K562 (cell line): ENCODE data around the gene ZMYND8. TPM values are rescaled to one million over a fixed set of nuclear protein-coding genes. Genes with fewer than 3 reads are reported as not detected.

Source experiments
- ATAC-seq: fragments of 200-7000 bp; cut with Tn5 transposase; 3 replicates; pipeline ENCODE4 v1.9.1; 2020; ENCODE audit warnings: moderate library complexity
- BruUV-seq: library from RNA; stranded (reverse); fragments of 400-500 nt; replicated peaks from 2 replicates; lab custom pipeline; 2021; lab: Mats Ljungman, UMichigan
- CTCF ChIA-PET: fragments of 300-600 bp; formaldehyde crosslinking; extraction: SDS; loops from one replicate; lab custom pipeline; 2021; ENCODE audit warnings: low intra/inter-chr PET ratio; lab: Yijun Ruan, JAX
- POLR2A ChIA-PET: fragments of 300-600, 350-650 bp; sonication (Branson Sonifier 250); formaldehyde crosslinking; extraction: SDS; loops from one replicate; lab custom pipeline; 2021; ENCODE audit warnings: antibody characterized with exemption, inconsistent platforms; lab: Yijun Ruan, JAX
- DNase-seq, 4 experiments: peaks; one replicate each; pipeline versions ENCODE4 v3.0.0 to v3.0.0-alpha.2; 2011 to 2018; ENCODE audit warnings: low spot score in 3 of 4, mixed read lengths in 3 of 4; ENCODE audit errors: extremely low read depth in 1 of 4
- FAIRE-seq: peaks from 2 replicates; lab custom pipeline; 2011; peaks lifted over from hg19 to GRCh38; lab: Jason Lieb, UNC
- H2AFZ ChIP-seq: 2 replicates; pipeline ENCODE4 v1.6.0; 2011; ENCODE audit warnings: low read depth, low read length, control low read depth, inconsistent platforms
- H3K27ac ChIP-seq: fragments of 200-600 bp; 3 replicates; pipeline ENCODE4 v1.8.0; 2011; ENCODE audit warnings: low read depth, mild to moderate bottlenecking, control low read depth, inconsistent platforms, low read length, moderate library complexity, mixed read lengths; ENCODE audit errors: extremely low read depth
- H3K27me3 ChIP-seq, 2 experiments: fragments of 300-600 bp in 1 of 2; 2 replicates in 1 of 2; 3 replicates in 1 of 2; pipeline versions ENCODE4 v1.6.0 to v1.8.0; 2011; ENCODE audit warnings: inconsistent platforms in 2 of 2, low read length in 2 of 2, mild to moderate bottlenecking in 1 of 2, mixed read lengths in 1 of 2, moderate library complexity in 1 of 2; ENCODE audit not compliant: control insufficient read depth in 2 of 2, insufficient read depth in 2 of 2
- H3K36me3 ChIP-seq: fragments of 300-600 bp; 3 replicates; pipeline ENCODE4 v1.8.0; 2011; ENCODE audit warnings: mild to moderate bottlenecking, low read length, inconsistent platforms; ENCODE audit not compliant: control insufficient read depth, insufficient read depth
- H3K4me1 ChIP-seq, 2 experiments: fragments of 200-600 bp in 1 of 2; replicated peaks in 1 of 2; 2 replicates in 1 of 2; 3 replicates in 1 of 2; pipeline versions ENCODE4 v1.5.1 to v1.8.0; 2011; ENCODE audit warnings: inconsistent platforms in 2 of 2, low read length in 2 of 2, mild to moderate bottlenecking in 1 of 2, mixed read lengths in 1 of 2, moderate library complexity in 1 of 2; ENCODE audit not compliant: control insufficient read depth in 2 of 2, insufficient read depth in 2 of 2
- H3K4me2 ChIP-seq: 2 replicates; pipeline ENCODE4 v1.6.1; 2011; ENCODE audit warnings: low read length, control low read depth, inconsistent platforms, mixed read lengths; ENCODE audit not compliant: insufficient read depth
- H3K4me3 ChIP-seq: fragments of 200-600 bp; sonication (generic), shearing (Covaris generic); 2 replicates; pipeline ENCODE4 v1.5.1; 2016; ENCODE audit warnings: control low read depth, inconsistent platforms
- H3K79me2 ChIP-seq: fragments of 200-600 bp; 3 replicates; pipeline ENCODE4 v1.8.0; 2011; ENCODE audit warnings: low read length, inconsistent platforms; ENCODE audit not compliant: control insufficient read depth, insufficient read depth
- H3K9ac ChIP-seq, 2 experiments: 2 replicates each; pipeline versions ENCODE4 v1.6.0 to v1.6.1; 2011; ENCODE audit warnings: low read depth in 2 of 2, low read length in 2 of 2, control low read depth in 1 of 2, inconsistent platforms in 1 of 2, mild to moderate bottlenecking in 1 of 2, mixed read lengths in 1 of 2; ENCODE audit not compliant: insufficient read depth in 1 of 2
- H3K9me1 ChIP-seq: one replicate; pipeline ENCODE4 v1.6.0; 2011; ENCODE audit warnings: inconsistent platforms, mild to moderate bottlenecking, low read length, moderate library complexity; ENCODE audit not compliant: control insufficient read depth, insufficient read depth
- H3K9me3 ChIP-seq: replicated peaks from 2 replicates; pipeline ENCODE4 v1.5.1; 2011; ENCODE audit warnings: low read depth, low read length, inconsistent platforms; ENCODE audit not compliant: control insufficient read depth, insufficient read depth
- H4K20me1 ChIP-seq: replicated peaks from 2 replicates; pipeline ENCODE4 v1.6.1; 2011; ENCODE audit warnings: low read length, inconsistent platforms, mixed read lengths; ENCODE audit not compliant: control insufficient read depth, insufficient read depth
- CBFA2T2 ChIP-seq: fragments of 450-650 bp; conservative IDR thresholded peaks from 2 replicates; pipeline ENCODE4 v1.6.1; 2017; ENCODE audit warnings: mild to moderate bottlenecking
- CBFA2T3 ChIP-seq: fragments of 450-650 bp; IDR thresholded peaks from 2 replicates; pipeline ENCODE4 v1.6.1; 2017
- DNMT1 ChIP-seq: fragments of 450-650 bp; IDR thresholded peaks from 2 replicates; pipeline ENCODE4 v1.6.1; 2016; ENCODE audit warnings: antibody characterized with exemption, mild to moderate bottlenecking
- NCOA6 ChIP-seq: fragments of 450-650 bp; IDR thresholded peaks from 2 replicates; pipeline ENCODE4 v1.6.1; 2017; ENCODE audit warnings: mild to moderate bottlenecking
- NCOR1 ChIP-seq: fragments of 450-650 bp; IDR thresholded peaks from 2 replicates; pipeline ENCODE4 v1.6.1; 2016; ENCODE audit warnings: mild to moderate bottlenecking, moderate library complexity
- NR2C2 ChIP-seq, 2 experiments: fragments of 200-800 bp in 1 of 2; sonication (Bioruptor generic) in 1 of 2; sonication (generic) in 1 of 2; formaldehyde crosslinking in 1 of 2; IDR thresholded peaks; 2 replicates each; pipeline versions ENCODE4 v1.6.1 to v1.8.0; 2016 to 2022; ENCODE audit warnings: mild to moderate bottlenecking in 1 of 2, missing compliant biosample characterization in 1 of 2, missing genetic modification characterization in 1 of 2, missing genetic modification reagents in 1 of 2
- PPARD ChIP-seq: fragments of 250-450 bp; sonication (Bioruptor Pico); IDR thresholded peaks from 2 replicates; pipeline ENCODE4 v1.8.0; 2022; ENCODE audit warnings: inconsistent platforms, mild to moderate bottlenecking, moderate library complexity
- TBP ChIP-seq: optimal IDR thresholded peaks from 2 replicates; pipeline ENCODE3; 2011; ENCODE audit warnings: low read depth, low read length, improper control_type of control experiment
- TEAD4 ChIP-seq, 2 experiments: sonication (generic) in 1 of 2; formaldehyde crosslinking in 1 of 2; IDR thresholded peaks; 2 replicates each; pipeline versions ENCODE4 v1.6.1 to v1.8.0; 2012 to 2022; ENCODE audit warnings: borderline replicate concordance in 1 of 2, inconsistent platforms in 1 of 2, low read length in 1 of 2, mild to moderate bottlenecking in 1 of 2, missing genetic modification reagents in 1 of 2
- TRIM24 ChIP-seq, 2 experiments: fragments of 450-650 bp; IDR thresholded peaks; 2 replicates each; pipeline ENCODE4 v1.6.1; 2016
- USF1 ChIP-seq: sonication (generic); formaldehyde crosslinking; IDR thresholded peaks from 2 replicates; pipeline ENCODE4 v1.9.0; 2022; ENCODE audit warnings: mild to moderate bottlenecking, missing genetic modification reagents
- ZBTB11 ChIP-seq, 3 experiments: fragments of 200-800 bp in 1 of 3; fragments of 250-450 bp in 1 of 3; fragments of 450-650 bp in 1 of 3; sonication (Bioruptor Pico) in 1 of 3; sonication (Bioruptor generic) in 1 of 3; formaldehyde crosslinking in 1 of 3; IDR thresholded peaks; 2 replicates each; pipeline versions ENCODE4 v1.6.1 to v1.8.0; 2016 to 2022; ENCODE audit warnings: mild to moderate bottlenecking in 2 of 3, missing genetic modification characterization in 2 of 3, missing compliant biosample characterization in 1 of 3, moderate library complexity in 1 of 3
- ZFX ChIP-seq: sonication (generic); formaldehyde crosslinking; IDR thresholded peaks from 2 replicates; pipeline ENCODE4 v1.8.0; 2022; ENCODE audit warnings: mild to moderate bottlenecking, missing genetic modification reagents, moderate library complexity
- ZNF311 ChIP-seq: fragments of 250-450 bp; sonication (Bioruptor Pico); IDR thresholded peaks from 2 replicates; pipeline ENCODE4 v1.4.0; 2020; ENCODE audit warnings: mild to moderate bottlenecking, moderate library complexity
- WGBS: fragments of 100-300 bp; shearing (Covaris generic); methylation state at CpG from one replicate; pipeline ENCODE4 v1.1.6; 2016; ENCODE audit warnings: low coverage, mixed read lengths; ENCODE audit not compliant: insufficient coverage; ENCODE audit errors: missing lambda C conversion rate; 5-methylcytosine and 5-hydroxymethylcytosine counted together
- in situ Hi-C: fragments of 300-500 bp; cut with MboI; formaldehyde crosslinking; loops from 4 replicates; pipeline ENCODE4 v1.15.0; 2018; ENCODE audit warnings: inconsistent platforms, mixed read lengths
- intact Hi-C: fragments of 100-400 bp; cut with micrococcal nuclease; formaldehyde crosslinking; loops from 2 replicates; pipeline ENCODE4 v1.14.2; 2022
- polyA plus RNA-seq, 8 experiments: library from polyadenylated mRNA; depleted of rRNA in 4 of 8; stranded (reverse) in 5 of 8; unstranded in 3 of 8; fragments of >200 nt; fragmentation: Nextera tagmentation in 2 of 8; fragmentation: Illumina TruSeq in 1 of 8; extraction: Ambion mirVana in 2 of 8; extraction: Trizol in 1 of 8; gene quantifications; 2 replicates each; pipeline versions ENCODE4 v1.2.1 to v1.2.3, GENCODE V29; 2011 to 2014; ENCODE audit warnings: inconsistent platforms in 1 of 8, missing spikeins in 1 of 8
- total RNA-seq, 7 experiments: library from RNA; depleted of rRNA in 6 of 7; stranded (reverse); fragments of >200 nt in 6 of 7; fragmentation: Illumina TruSeq in 2 of 7; extraction: Trizol in 2 of 7; gene quantifications; 2 replicates each; pipeline versions ENCODE4 v1.2.1 to v1.2.3, GENCODE V29; 2011 to 2021; ENCODE audit warnings: low replicate concordance in 1 of 7

ZMYND8 gene
- total and polyA plus RNA-seq, 9 of the 15 experiments (the other 6 are each of a cell fraction or from before 2014, with no cell fraction given) = 31.8 to 148 (median 71.9) TPM

GRCh38 chr20:47201074-47201730 lies 155.3 kb downstream of the ZMYND8 start:
- ATAC-seq (no peak), DNase-seq (peak in 1 of 4 experiments; percentile 29), FAIRE-seq (no peak)
- Histone ChIP-seq H3K9ac (no peak overlapping the region), H3K4me3 (no peak overlapping the region), H3K79me2 (no peaks in the 10 kb centered on the region), H3K4me1 (peaks cover 14 to 30% of the 10 kb centered on the region in 2 experiments), H3K4me2 (no peak overlapping the region), H3K36me3 (no peaks in the 10 kb centered on the region), H3K9me1 (no peaks in the 10 kb centered on the region), H2AFZ (no peak overlapping the region), H3K27me3 (no peaks in the 10 kb centered on the region), H3K27ac (no peak overlapping the region), H4K20me1 (no peaks in the 10 kb centered on the region), H3K9me3 (no peaks in the 10 kb centered on the region)
- POLR2A ChIA-PET = interaction anchor here (0.8 kb wide), 1 partner anchor 183 kb away, joined by 3 read pairs; no protein-coding TSS in a partner anchor
- intact Hi-C loops (no loop called here), in situ Hi-C loops (loop anchor here (10.0 kb wide), 1 partner anchor 424 kb away; no protein-coding TSS in a partner anchor)
- TF ChIP-seq TRIM24 (IDR thresholded peaks at IDR 0.05) (no peak), TEAD4 (IDR thresholded peaks at IDR 0.05; ENCODE audit: low read length) (peak; percentile 61; the same call in 1 of the 2 replicates), TEAD4 (CRISPR knock-in tag; IDR thresholded peaks at IDR 0.05; ENCODE audit: borderline replicate concordance) (no peak), NCOA6 (no peak), NCOR1 (0 out of 2 replicates have a peak, but pooled peaks have one; percentile 25), USF1 (CRISPR knock-in tag) (no peak), CBFA2T2 (peak; percentile 56), PPARD (CRISPR knock-in tag) (no peak), TBP (peak; percentile 72), DNMT1 (no peak), CBFA2T3 (peak; percentile 72), ZNF311 (CRISPR knock-in tag) (no peak), ZBTB11 (CRISPR knock-in tag; IDR thresholded peaks at IDR 0.05) (peak in 1 of 3 experiments; percentile 27; a peak in 1 of 6 replicates), ZFX (CRISPR knock-in tag) (peak; percentile 14; the same call in 1 of the 2 replicates), NR2C2 (CRISPR knock-in tag; IDR thresholded peaks at IDR 0.05) (no peak), NR2C2 (tag; IDR thresholded peaks at IDR 0.05) (0 out of 2 replicates have a peak, but pooled peaks have one; percentile 0)
- CTCF ChIA-PET = no interaction called here
- no TSS peak for BruUV-seq
- WGBS = 54% methylated on average over 7 of the region's 9 CpGs
